ENCODE results near the gene ADA. TPM values are rescaled to one million over a fixed set of nuclear protein-coding genes. Genes with fewer than 3 reads are reported as not detected.

ADA gene
- total RNA-seq, 2 donors from 2014 or later, result 12.8 to 15.9 TPM

DNA sequence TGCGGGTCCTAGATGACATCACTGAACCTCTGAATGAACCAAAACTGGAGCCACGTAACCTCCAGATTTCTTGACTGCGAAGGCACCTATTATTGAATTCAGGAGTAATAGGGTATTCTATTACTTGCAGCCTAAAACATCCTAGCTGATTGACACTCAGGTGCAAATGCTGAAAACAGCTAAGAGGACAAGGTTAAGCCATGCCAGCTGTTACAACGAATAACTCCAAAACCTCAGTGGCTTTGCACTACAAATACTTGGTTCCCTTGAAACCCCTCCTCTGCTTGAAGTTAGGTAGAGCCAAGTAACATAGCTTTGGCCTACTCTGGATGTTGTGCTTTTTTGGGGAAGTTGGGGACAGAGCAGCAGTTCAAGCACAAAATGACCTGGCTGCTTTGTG, 42.7 kb upstream of the ADA start:
- H3K27me3 ChIP-seq (ENCODE audit: control insufficient read depth, insufficient read depth, low read length, poor library complexity, severe bottlenecking), result no peaks in the 10 kb centered on the region
- DNase-seq, result no peak
- H3K36me3 ChIP-seq (ENCODE audit: control insufficient read depth, insufficient read depth, low read length), result no peaks in the 10 kb centered on the region
- no peak for TF ChIP-seq CTCF (conservative IDR thresholded peaks at IDR 0.05)
- Mint-ChIP-seq H3K27ac (no peak overlapping the region), H3K4me1 (peaks cover 2% of the 10 kb centered on the region), H3K27me3 (ENCODE audit: insufficient read depth) (peaks cover 5% of the 10 kb centered on the region), H3K9me3 (peaks cover 7% of the 10 kb centered on the region), H3K36me3 (ENCODE audit: low read depth) (no peaks in the 10 kb centered on the region), H3K4me3 (no peak overlapping the region)
- WGBS, 2 experiments (ENCODE audit: insufficient coverage in 1 of 2, insufficient read length in 1 of 2), result 95 to 100% methylated on average over 4 of the region's 4 CpGs
- no peaks in the 10 kb centered on the region for H3K4me1 ChIP-seq (ENCODE audit: control insufficient read depth, insufficient read depth, low read length)
- no peak overlapping the region for H3K27ac ChIP-seq (ENCODE audit: low read depth, low read length)
- peaks cover 5% of the 10 kb centered on the region for H3K9me3 ChIP-seq (ENCODE audit: control insufficient read depth, low read length)
- H3K9ac ChIP-seq (ENCODE audit: extremely low read depth, low read length, poor library complexity, severe bottlenecking), result no peak overlapping the region
- H3K4me3 ChIP-seq (ENCODE audit: low read length), result no peak overlapping the region

DNA sequence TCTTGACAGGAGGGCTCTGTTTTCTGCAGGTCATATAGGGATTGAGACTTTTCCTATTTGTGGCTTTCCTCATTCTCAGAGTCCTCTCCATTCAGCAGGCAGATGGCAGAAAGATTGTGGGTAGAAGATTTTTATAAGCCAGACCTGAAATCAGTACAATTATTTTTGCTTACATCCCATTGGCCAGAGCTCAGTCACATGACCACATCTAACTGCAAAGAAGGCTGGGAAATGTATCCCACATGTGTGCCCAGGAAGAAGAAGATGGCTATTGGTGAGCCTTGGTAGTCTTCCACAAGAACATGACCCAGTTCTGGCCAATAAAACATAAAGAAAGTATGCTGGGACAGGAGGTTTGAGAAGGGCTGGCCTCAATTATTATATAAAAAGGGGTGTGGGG, 42.1 kb upstream of the ADA start:
- Mint-ChIP-seq H3K4me3 (no peak overlapping the region), H3K4me1 (peaks cover 2% of the 10 kb centered on the region), H3K9me3 (peaks cover 7% of the 10 kb centered on the region), H3K27me3 (ENCODE audit: insufficient read depth) (peaks cover 5% of the 10 kb centered on the region), H3K36me3 (ENCODE audit: low read depth) (no peaks in the 10 kb centered on the region), H3K27ac (no peak overlapping the region)
- no peak for DNase-seq
- no peak for TF ChIP-seq CTCF (conservative IDR thresholded peaks at IDR 0.05)
- Histone ChIP-seq H3K27ac (ENCODE audit: low read depth, low read length) (no peak overlapping the region), H3K9ac (ENCODE audit: extremely low read depth, low read length, poor library complexity, severe bottlenecking) (no peak overlapping the region), H3K27me3 (ENCODE audit: control insufficient read depth, insufficient read depth, low read length, poor library complexity, severe bottlenecking) (no peaks in the 10 kb centered on the region), H3K36me3 (ENCODE audit: control insufficient read depth, insufficient read depth, low read length) (no peaks in the 10 kb centered on the region), H3K4me3 (ENCODE audit: low read length) (no peak overlapping the region), H3K9me3 (ENCODE audit: control insufficient read depth, low read length) (peaks cover 5% of the 10 kb centered on the region), H3K4me1 (ENCODE audit: control insufficient read depth, insufficient read depth, low read length) (no peaks in the 10 kb centered on the region)

DNA sequence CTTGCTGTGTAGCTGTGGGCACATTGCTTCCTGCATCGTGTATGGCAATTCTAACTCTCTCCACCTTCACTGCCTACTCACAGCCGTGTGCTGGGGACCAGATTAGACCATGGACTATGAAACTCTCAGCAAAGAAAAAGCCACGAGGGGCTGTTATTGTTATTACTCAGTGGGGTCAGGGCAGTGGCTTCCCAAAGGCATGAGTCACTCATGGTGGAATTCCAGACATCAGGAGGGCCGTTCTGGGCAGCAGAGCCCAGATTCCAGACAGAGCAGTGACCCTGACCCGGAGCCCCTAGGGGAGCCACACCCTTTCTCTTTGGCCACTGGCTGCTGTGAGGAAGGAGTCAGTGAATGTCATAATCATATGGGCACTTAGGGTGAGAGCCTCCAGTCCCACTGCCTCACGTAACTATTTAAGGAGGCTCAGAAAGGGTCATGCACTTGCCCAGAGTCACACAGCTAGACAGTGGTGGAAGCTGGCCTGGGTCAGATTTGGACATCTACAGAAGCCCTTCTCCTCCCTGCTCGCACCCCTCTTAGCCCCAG, 41.5 kb upstream of the ADA start:
- peaks cover 5% of the 10 kb centered on the region for H3K27me3 Mint-ChIP-seq (ENCODE audit: insufficient read depth)

More for the DNA sequence above, 41.5 kb upstream of the ADA start:
- Mint-ChIP-seq H3K9me3 (peaks cover 7% of the 10 kb centered on the region), H3K4me1 (peaks cover 2% of the 10 kb centered on the region), H3K4me3 (no peak overlapping the region), H3K36me3 (ENCODE audit: low read depth) (no peaks in the 10 kb centered on the region), H3K27ac (no peak overlapping the region)
- Histone ChIP-seq H3K4me3 (ENCODE audit: low read length) (no peak overlapping the region), H3K9me3 (ENCODE audit: control insufficient read depth, low read length) (peaks cover 5% of the 10 kb centered on the region), H3K27me3 (ENCODE audit: control insufficient read depth, insufficient read depth, low read length, poor library complexity, severe bottlenecking) (no peaks in the 10 kb centered on the region), H3K9ac (ENCODE audit: extremely low read depth, low read length, poor library complexity, severe bottlenecking) (no peak overlapping the region), H3K27ac (ENCODE audit: low read depth, low read length) (peak overlapping the region; percentile 57), H3K36me3 (ENCODE audit: control insufficient read depth, insufficient read depth, low read length) (no peaks in the 10 kb centered on the region), H3K4me1 (ENCODE audit: control insufficient read depth, insufficient read depth, low read length) (no peaks in the 10 kb centered on the region)
- WGBS, 2 experiments (ENCODE audit: insufficient coverage in 1 of 2, insufficient read length in 1 of 2), result 66 to 72% methylated on average over 4 to 7 of the region's 7 CpGs
- peak; percentile 73 for DNase-seq
- no peak for TF ChIP-seq CTCF (conservative IDR thresholded peaks at IDR 0.05)
